ENCODE measurements around the gene LMO7. TPM values are rescaled to one million over a fixed set of nuclear protein-coding genes. Genes with fewer than 3 reads are reported as not detected.

LMO7 gene
- polyA plus RNA-seq, 1 experiment, result 76.9 TPM

GRCh38 chr13:75660694-75661093 lies 24.6 kb downstream of the LMO7 start:
- CTCF ChIA-PET, result no interaction called here
- POLR2A ChIA-PET, result no interaction called here
- TF ChIP-seq, protein P1, sequence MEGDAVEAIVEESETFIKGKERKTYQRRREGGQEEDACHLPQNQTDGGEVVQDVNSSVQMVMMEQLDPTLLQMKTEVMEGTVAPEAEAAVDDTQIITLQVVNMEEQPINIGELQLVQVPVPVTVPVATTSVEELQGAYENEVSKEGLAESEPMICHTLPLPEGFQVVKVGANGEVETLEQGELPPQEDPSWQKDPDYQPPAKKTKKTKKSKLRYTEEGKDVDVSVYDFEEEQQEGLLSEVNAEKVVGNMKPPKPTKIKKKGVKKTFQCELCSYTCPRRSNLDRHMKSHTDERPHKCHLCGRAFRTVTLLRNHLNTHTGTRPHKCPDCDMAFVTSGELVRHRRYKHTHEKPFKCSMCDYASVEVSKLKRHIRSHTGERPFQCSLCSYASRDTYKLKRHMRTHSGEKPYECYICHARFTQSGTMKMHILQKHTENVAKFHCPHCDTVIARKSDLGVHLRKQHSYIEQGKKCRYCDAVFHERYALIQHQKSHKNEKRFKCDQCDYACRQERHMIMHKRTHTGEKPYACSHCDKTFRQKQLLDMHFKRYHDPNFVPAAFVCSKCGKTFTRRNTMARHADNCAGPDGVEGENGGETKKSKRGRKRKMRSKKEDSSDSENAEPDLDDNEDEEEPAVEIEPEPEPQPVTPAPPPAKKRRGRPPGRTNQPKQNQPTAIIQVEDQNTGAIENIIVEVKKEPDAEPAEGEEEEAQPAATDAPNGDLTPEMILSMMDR (IDR thresholded peaks at IDR 0.05; ENCODE audit: low read depth, low read length), result no peak
- Histone ChIP-seq H3K27ac (ENCODE audit: low read depth, low read length) (no peak overlapping the region), H3K9me3 (ENCODE audit: control insufficient read depth, insufficient read depth, low read length) (no peaks in the 10 kb centered on the region), H3K4me3 (ENCODE audit: low read depth, low read length) (no peak overlapping the region), H3K27me3 (ENCODE audit: control insufficient read depth, insufficient read depth, low read length) (no peaks in the 10 kb centered on the region)
- DNase-seq (ENCODE audit: low read depth, low spot score), result no peak

DNA sequence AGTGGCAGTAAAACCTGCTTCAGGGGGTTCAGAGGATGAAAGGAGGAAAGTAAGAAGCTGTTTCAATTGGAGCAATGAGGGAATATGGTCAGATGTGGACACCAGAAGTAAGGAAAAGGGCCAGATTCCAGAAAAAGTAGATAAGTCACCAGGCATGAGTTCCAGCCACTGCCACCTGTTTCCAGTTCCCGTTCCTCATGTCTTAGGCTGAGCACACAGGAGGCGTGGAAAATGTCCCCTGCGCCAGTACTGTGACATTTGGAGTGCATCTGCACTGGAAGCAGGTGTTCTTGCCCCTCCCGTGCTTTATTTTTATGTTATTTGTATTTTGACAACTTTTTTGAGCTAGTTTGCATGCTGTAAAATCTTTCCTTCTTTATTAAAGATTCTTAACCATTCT lies 25.3 kb downstream of the LMO7 start:
- no peaks in the 10 kb centered on the region for H3K9me3 ChIP-seq (ENCODE audit: control insufficient read depth, insufficient read depth, low read length)
- TF ChIP-seq, protein P1 (IDR thresholded peaks at IDR 0.05; ENCODE audit: low read depth, low read length), result no peak
- CTCF ChIA-PET, result interaction anchor here (1.0 to 1.8 kb wide), 2 partner anchors 14 to 34 kb away, joined by 3 to 10 read pairs; no protein-coding TSS in a partner anchor
- POLR2A ChIA-PET, result no interaction called here
- no peak for DNase-seq (ENCODE audit: low read depth, low spot score)
- H3K4me3 ChIP-seq (ENCODE audit: low read depth, low read length), result no peak overlapping the region
- H3K27ac ChIP-seq (ENCODE audit: low read depth, low read length), result no peak overlapping the region
- no peaks in the 10 kb centered on the region for H3K27me3 ChIP-seq (ENCODE audit: control insufficient read depth, insufficient read depth, low read length)

DNA sequence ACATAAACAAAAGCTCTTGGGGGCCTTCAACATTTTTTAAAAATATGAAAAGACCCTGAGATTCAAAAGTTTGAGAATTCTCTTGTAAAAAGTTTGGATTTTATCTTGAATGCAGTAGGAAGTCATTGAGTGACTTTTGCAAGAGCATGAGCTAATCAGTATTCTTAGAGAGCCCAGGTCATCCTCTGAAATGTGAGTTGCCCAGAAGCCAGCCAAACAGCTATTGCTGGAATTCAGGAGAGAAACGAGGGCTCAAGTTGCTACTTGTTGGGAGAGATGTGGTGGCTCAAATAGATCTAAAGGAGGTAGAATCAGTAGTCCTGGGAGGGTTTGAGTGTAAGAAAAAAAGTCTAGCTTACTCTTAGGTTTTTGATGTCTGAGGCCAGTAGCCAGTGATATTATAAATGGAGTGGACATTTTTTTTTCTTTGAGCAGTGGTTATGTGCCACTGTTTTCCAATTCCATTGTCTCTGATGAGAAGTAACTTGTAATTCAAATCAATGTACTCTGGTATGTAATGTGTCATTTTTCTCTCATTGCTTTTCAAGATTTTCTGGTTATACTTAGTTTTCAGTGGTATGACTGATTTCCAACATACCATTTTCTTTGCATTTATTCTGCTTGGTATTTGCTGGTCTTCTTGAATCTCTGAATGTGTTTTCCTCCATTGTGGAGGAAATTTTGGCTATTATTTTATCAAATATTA lies 30.7 kb downstream of the LMO7 start:
- no peaks in the 10 kb centered on the region for H3K9me3 ChIP-seq (ENCODE audit: control insufficient read depth, insufficient read depth, low read length)
- H3K4me3 ChIP-seq (ENCODE audit: low read depth, low read length), result no peak overlapping the region
- ChIA-PET POLR2A (no interaction called here), CTCF (interaction anchor here (0.9 to 2.0 kb wide), 4 partner anchors 8 to 185 kb away, joined by 4 to 9 read pairs (median 4); no protein-coding TSS in a partner anchor)
- no peak overlapping the region for H3K27ac ChIP-seq (ENCODE audit: low read depth, low read length)
- DNase-seq (ENCODE audit: low read depth, low spot score), result no peak
- TF ChIP-seq, protein P1 (IDR thresholded peaks at IDR 0.05; ENCODE audit: low read depth, low read length), result no peak
- no peaks in the 10 kb centered on the region for H3K27me3 ChIP-seq (ENCODE audit: control insufficient read depth, insufficient read depth, low read length)

GRCh38 chr13:75669706-75670105 lies 33.6 kb downstream of the LMO7 start:
- H3K4me3 ChIP-seq (ENCODE audit: low read depth, low read length), result no peak overlapping the region
- ChIA-PET POLR2A (interaction anchor here (1.1 kb wide), 1 partner anchor 16 kb away, joined by 3 read pairs; no protein-coding TSS in a partner anchor), CTCF (interaction anchor here (0.6 to 2.9 kb wide), 3 partner anchors 25 to 128 kb away, joined by 3 to 16 read pairs (median 4); no protein-coding TSS in a partner anchor)
- TF ChIP-seq, protein P1 (IDR thresholded peaks at IDR 0.05; ENCODE audit: low read depth, low read length), result no peak
- no peak overlapping the region for H3K27ac ChIP-seq (ENCODE audit: low read depth, low read length)
- no peaks in the 10 kb centered on the region for H3K9me3 ChIP-seq (ENCODE audit: control insufficient read depth, insufficient read depth, low read length)
- no peak for DNase-seq (ENCODE audit: low read depth, low spot score)
- H3K27me3 ChIP-seq (ENCODE audit: control insufficient read depth, insufficient read depth, low read length), result no peaks in the 10 kb centered on the region

GRCh38 chr13:75670496-75670895 lies 34.4 kb downstream of the LMO7 start:
- no peaks in the 10 kb centered on the region for H3K27me3 ChIP-seq (ENCODE audit: control insufficient read depth, insufficient read depth, low read length)
- TF ChIP-seq, protein P1 (IDR thresholded peaks at IDR 0.05; ENCODE audit: low read depth, low read length), result no peak
- H3K27ac ChIP-seq (ENCODE audit: low read depth, low read length), result no peak overlapping the region
- ChIA-PET CTCF (interaction anchor here (0.5 to 2.9 kb wide), 2 partner anchors 26 to 113 kb away, joined by 5 to 16 read pairs; no protein-coding TSS in a partner anchor), POLR2A (interaction anchor here (1.1 kb wide), 1 partner anchor 15 kb away, joined by 3 read pairs; no protein-coding TSS in a partner anchor)
- H3K4me3 ChIP-seq (ENCODE audit: low read depth, low read length), result no peak overlapping the region
- DNase-seq (ENCODE audit: low read depth, low spot score), result no peak
- no peaks in the 10 kb centered on the region for H3K9me3 ChIP-seq (ENCODE audit: control insufficient read depth, insufficient read depth, low read length)
